Measurements from ENCODE around the gene RIPPLY3. TPM values are rescaled to one million over a fixed set of nuclear protein-coding genes. Genes with fewer than 3 reads are reported as not detected.

RIPPLY3 gene
- total RNA-seq, 4 donors from 2014 or later: 0.40 to 0.57 (median 0.47) TPM; not detected in 1

DNA sequence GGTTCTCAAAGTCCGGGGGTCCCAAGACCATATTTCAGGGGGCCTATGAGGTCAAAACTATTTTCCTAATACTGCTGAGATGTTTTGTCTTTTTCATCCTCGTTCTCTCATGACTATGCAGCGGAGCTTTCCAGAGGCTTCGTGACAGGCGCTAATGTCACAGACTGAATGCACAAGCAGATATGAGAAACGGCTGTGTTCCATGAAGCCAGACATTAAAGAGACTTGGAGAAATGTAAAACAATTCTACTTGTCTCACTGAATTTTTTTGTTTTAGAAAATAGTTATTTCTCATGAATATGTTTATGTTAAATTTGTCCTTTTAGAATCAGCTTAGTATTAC is 56.1 kb downstream of the RIPPLY3 start:
- intact Hi-C loops (cut with DNase I): no loop called here
- DNase-seq: no peak
- TF ChIP-seq POLR2A (IDR thresholded peaks at IDR 0.05): no peak
- TF ChIP-seq, protein P1, sequence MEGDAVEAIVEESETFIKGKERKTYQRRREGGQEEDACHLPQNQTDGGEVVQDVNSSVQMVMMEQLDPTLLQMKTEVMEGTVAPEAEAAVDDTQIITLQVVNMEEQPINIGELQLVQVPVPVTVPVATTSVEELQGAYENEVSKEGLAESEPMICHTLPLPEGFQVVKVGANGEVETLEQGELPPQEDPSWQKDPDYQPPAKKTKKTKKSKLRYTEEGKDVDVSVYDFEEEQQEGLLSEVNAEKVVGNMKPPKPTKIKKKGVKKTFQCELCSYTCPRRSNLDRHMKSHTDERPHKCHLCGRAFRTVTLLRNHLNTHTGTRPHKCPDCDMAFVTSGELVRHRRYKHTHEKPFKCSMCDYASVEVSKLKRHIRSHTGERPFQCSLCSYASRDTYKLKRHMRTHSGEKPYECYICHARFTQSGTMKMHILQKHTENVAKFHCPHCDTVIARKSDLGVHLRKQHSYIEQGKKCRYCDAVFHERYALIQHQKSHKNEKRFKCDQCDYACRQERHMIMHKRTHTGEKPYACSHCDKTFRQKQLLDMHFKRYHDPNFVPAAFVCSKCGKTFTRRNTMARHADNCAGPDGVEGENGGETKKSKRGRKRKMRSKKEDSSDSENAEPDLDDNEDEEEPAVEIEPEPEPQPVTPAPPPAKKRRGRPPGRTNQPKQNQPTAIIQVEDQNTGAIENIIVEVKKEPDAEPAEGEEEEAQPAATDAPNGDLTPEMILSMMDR (IDR thresholded peaks at IDR 0.05): no peak
- no peak overlapping the region for H3K4me3 ChIP-seq
- H3K27me3 ChIP-seq: no peaks in the 10 kb centered on the region
- 85 to 91% methylated on average over 6 of the region's 6 CpGs for WGBS, 2 donors
- H3K27ac ChIP-seq: no peak overlapping the region
- peaks cover 0 to 12% (median 4%) of the 10 kb centered on the region in 3 donors for H3K4me1 ChIP-seq
- H3K9me3 ChIP-seq: no peaks in the 10 kb centered on the region
- H3K36me3 ChIP-seq: peaks cover 0 to 33% (median 0%) of the 10 kb centered on the region in 3 donors

DNA sequence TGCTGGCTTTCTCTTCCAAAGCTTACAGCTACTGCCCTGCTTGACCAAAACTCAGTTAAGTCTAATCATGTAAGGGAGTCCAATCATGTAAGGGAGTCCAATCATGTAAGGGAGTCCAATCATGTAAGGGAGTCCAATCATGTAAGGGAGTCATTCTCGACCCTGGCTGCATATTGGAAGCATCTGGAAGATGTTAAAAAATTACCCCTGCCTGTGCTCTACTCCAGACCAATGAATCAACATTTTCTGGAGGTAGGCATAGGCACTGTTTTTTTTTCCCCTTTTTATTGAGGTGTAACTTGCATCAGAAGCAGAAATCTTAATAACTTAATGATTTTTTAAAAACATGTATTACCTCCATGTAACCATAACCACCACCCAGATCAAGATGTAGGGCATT is 56.9 kb downstream of the RIPPLY3 start:
- 64 to 80% methylated on average over 1 of the region's 1 CpG for WGBS, 2 donors
- intact Hi-C loops (cut with DNase I): no loop called here
- no peak overlapping the region for H3K27ac ChIP-seq
- H3K27me3 ChIP-seq: no peaks in the 10 kb centered on the region
- no peaks in the 10 kb centered on the region for H3K9me3 ChIP-seq
- H3K36me3 ChIP-seq: peaks cover 0 to 35% (median under 1%) of the 10 kb centered on the region in 3 donors
- peaks cover 0 to 12% (median 4%) of the 10 kb centered on the region in 3 donors for H3K4me1 ChIP-seq
- TF ChIP-seq, protein P1 (IDR thresholded peaks at IDR 0.05): no peak
- no peak for TF ChIP-seq POLR2A (IDR thresholded peaks at IDR 0.05)
- no peak for DNase-seq
- H3K4me3 ChIP-seq: no peak overlapping the region

DNA sequence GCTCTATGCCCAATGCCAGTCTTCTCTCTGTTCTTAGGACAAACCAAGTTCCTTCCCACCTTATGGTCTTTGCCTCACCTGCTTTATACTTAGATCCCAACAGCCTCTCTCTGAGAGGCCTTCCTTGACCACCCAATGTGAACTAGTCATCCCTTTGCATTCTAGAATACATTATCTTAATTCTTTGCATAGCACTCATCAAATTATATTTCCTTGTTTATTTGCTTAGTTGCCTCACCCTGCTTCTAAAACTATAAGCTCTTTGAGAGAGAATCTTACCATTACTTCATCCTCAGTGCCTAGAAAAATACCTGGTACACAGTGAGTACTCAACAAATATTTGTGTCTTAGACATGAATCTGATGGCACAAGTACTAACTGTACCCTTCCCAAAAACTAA is 58.3 kb downstream of the RIPPLY3 start:
- H3K27ac ChIP-seq: no peak overlapping the region
- H3K4me1 ChIP-seq: peaks cover 0 to 13% (median 4%) of the 10 kb centered on the region in 3 donors
- intact Hi-C loops (cut with DNase I): no loop called here
- peaks cover 0 to 45% (median 6%) of the 10 kb centered on the region in 3 donors for H3K36me3 ChIP-seq
- H3K27me3 ChIP-seq: no peaks in the 10 kb centered on the region
- no peaks in the 10 kb centered on the region for H3K9me3 ChIP-seq
- no peak for TF ChIP-seq POLR2A (IDR thresholded peaks at IDR 0.05)
- TF ChIP-seq, protein P1 (IDR thresholded peaks at IDR 0.05): no peak
- no peak overlapping the region for H3K4me3 ChIP-seq
- no peak for DNase-seq

DNA sequence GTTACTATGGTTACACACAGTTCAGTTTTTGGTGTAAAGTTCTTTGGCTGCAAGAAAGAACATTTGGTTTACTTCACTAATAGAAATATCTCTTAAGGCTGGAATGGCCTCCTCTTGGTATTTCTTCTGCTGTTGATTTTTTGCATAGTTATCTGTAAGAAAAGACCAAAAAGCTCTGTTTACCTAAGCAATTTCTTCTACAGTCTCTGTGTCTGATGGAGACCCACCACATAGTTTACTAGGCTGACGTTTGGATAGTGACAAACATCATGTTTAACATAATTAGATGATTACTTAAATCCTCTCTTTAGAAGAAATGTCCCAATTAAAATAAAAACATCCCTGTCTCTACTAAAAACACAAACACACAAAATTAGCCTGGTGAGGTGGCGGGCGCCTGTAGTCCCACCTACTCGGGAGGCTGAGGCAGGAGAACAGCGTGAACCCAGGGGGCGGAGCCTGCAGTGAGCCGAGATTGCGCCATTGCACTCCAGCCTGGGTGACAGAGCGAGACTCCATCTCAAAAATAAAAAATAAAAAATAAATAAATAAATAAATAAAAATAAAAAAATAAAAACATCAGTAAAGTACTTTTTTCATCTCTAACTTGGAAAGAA is 59.2 kb downstream of the RIPPLY3 start:
- H3K4me1 ChIP-seq: peaks cover 0 to 13% (median 0%) of the 10 kb centered on the region in 3 donors
- intact Hi-C loops (cut with DNase I): no loop called here
- H3K27me3 ChIP-seq: no peaks in the 10 kb centered on the region
- H3K9me3 ChIP-seq: no peaks in the 10 kb centered on the region
- no peak overlapping the region for H3K27ac ChIP-seq
- 94 to 95% methylated on average over 7 to 9 of the region's 9 CpGs for WGBS, 2 donors
- H3K4me3 ChIP-seq: no peak overlapping the region
- H3K36me3 ChIP-seq: peaks cover 0 to 45% (median 6%) of the 10 kb centered on the region in 3 donors
- no peak for TF ChIP-seq POLR2A (IDR thresholded peaks at IDR 0.05)
- TF ChIP-seq, protein P1 (IDR thresholded peaks at IDR 0.05): no peak
- no peak for DNase-seq

Small RNA genes lying within 50 kb of the gene (small RNA-seq; reads per million reads assigned to genes)
- gene RF00019: 0 reads per million in 4 donors
- gene RNU6-696P: 0 reads per million in 4 donors

Other genes starting within 250 kb of the RIPPLY3 start
- 10 to 100 TPM in 3 of 4 donors, 1 to 10 TPM in 1; 6.3 to 19.5 (median 13.5) TPM for gene HLCS, start 40.0 kb upstream of the RIPPLY3 start, total RNA-seq
- 10 to 100 TPM in 3 of 4 donors, 1 to 10 TPM in 1; 9.0 to 15.4 (median 11.4) TPM for gene PIGP, start 66.4 kb downstream of the RIPPLY3 start, total RNA-seq
- gene TTC3, start 66.6 kb downstream of the RIPPLY3 start, total RNA-seq: 10 to 100 TPM; 41.2 to 80.1 (median 64.1) TPM

Data from esophagus squamous epithelium (tissue), 5 donors.